ENCODE measurements around the gene PTPRD. TPM values are rescaled to one million over a fixed set of nuclear protein-coding genes. Genes with fewer than 3 reads are reported as not detected.

Gene PTPRD
- total RNA-seq, 2 donors from 2014 or later: 97.4 to 101 TPM

- Mint-ChIP-seq H3K4me3 (no peak overlapping the region), H3K9me3 (no peaks in the 10 kb centered on the region), H3K27me3 (ENCODE audit: insufficient read depth) (no peaks in the 10 kb centered on the region), H3K4me1 (peaks cover 1% of the 10 kb centered on the region), H3K27ac (no peak overlapping the region), H3K36me3 (ENCODE audit: low read depth) (no peaks in the 10 kb centered on the region)
- TF ChIP-seq CTCF (conservative IDR thresholded peaks at IDR 0.05): no peak
- WGBS, 2 experiments (ENCODE audit: insufficient coverage in 1 of 2, insufficient read length in 1 of 2): 93 to 100% methylated on average over 1 to 2 of the region's 2 CpGs
- no peak for DNase-seq
- Histone ChIP-seq H3K9ac (ENCODE audit: extremely low read depth, low read length, poor library complexity, severe bottlenecking) (no peak overlapping the region), H3K9me3 (ENCODE audit: control insufficient read depth, low read length) (no peaks in the 10 kb centered on the region), H3K27me3 (ENCODE audit: control insufficient read depth, insufficient read depth, low read length, poor library complexity, severe bottlenecking) (no peaks in the 10 kb centered on the region), H3K27ac (ENCODE audit: low read depth, low read length) (no peak overlapping the region), H3K4me1 (ENCODE audit: control insufficient read depth, insufficient read depth, low read length) (no peaks in the 10 kb centered on the region), H3K36me3 (ENCODE audit: control insufficient read depth, insufficient read depth, low read length) (no peaks in the 10 kb centered on the region), H3K4me3 (ENCODE audit: low read length) (no peak overlapping the region)
Measured at GRCh38 chr9:8361364-8361763, 2251.4 kb downstream of the PTPRD start.

GRCh38 chr9:8356406-8356805 is 2256.4 kb downstream of the PTPRD start:
- Mint-ChIP-seq H3K9me3 (no peaks in the 10 kb centered on the region), H3K27ac (no peak overlapping the region), H3K4me1 (peaks cover 1% of the 10 kb centered on the region), H3K36me3 (ENCODE audit: low read depth) (no peaks in the 10 kb centered on the region), H3K27me3 (ENCODE audit: insufficient read depth) (no peaks in the 10 kb centered on the region), H3K4me3 (no peak overlapping the region)
- no peaks in the 10 kb centered on the region for H3K4me1 ChIP-seq (ENCODE audit: control insufficient read depth, insufficient read depth, low read length)
- DNase-seq: no peak
- no peaks in the 10 kb centered on the region for H3K36me3 ChIP-seq (ENCODE audit: control insufficient read depth, insufficient read depth, low read length)
- no peak overlapping the region for H3K4me3 ChIP-seq (ENCODE audit: low read length)
- no peak overlapping the region for H3K27ac ChIP-seq (ENCODE audit: low read depth, low read length)
- H3K9ac ChIP-seq (ENCODE audit: extremely low read depth, low read length, poor library complexity, severe bottlenecking): no peak overlapping the region
- H3K9me3 ChIP-seq (ENCODE audit: control insufficient read depth, low read length): no peaks in the 10 kb centered on the region
- TF ChIP-seq CTCF (conservative IDR thresholded peaks at IDR 0.05): no peak
- no peaks in the 10 kb centered on the region for H3K27me3 ChIP-seq (ENCODE audit: control insufficient read depth, insufficient read depth, low read length, poor library complexity, severe bottlenecking)

GRCh38 chr9:8351436-8351835 is 2261.4 kb downstream of the PTPRD start:
- H3K9ac ChIP-seq (ENCODE audit: extremely low read depth, low read length, poor library complexity, severe bottlenecking): no peak overlapping the region
- H3K9me3 Mint-ChIP-seq: no peaks in the 10 kb centered on the region
- H3K4me1 ChIP-seq (ENCODE audit: control insufficient read depth, insufficient read depth, low read length): no peaks in the 10 kb centered on the region
- H3K27me3 Mint-ChIP-seq (ENCODE audit: insufficient read depth): no peaks in the 10 kb centered on the region
- no peak for TF ChIP-seq CTCF (conservative IDR thresholded peaks at IDR 0.05)
- no peak overlapping the region for H3K27ac ChIP-seq (ENCODE audit: low read depth, low read length)
- H3K9me3 ChIP-seq (ENCODE audit: control insufficient read depth, low read length): no peaks in the 10 kb centered on the region
- no peaks in the 10 kb centered on the region for H3K36me3 ChIP-seq (ENCODE audit: control insufficient read depth, insufficient read depth, low read length)
- no peak for DNase-seq
- H3K4me1 Mint-ChIP-seq: peaks cover 10% of the 10 kb centered on the region
- no peaks in the 10 kb centered on the region for H3K27me3 ChIP-seq (ENCODE audit: control insufficient read depth, insufficient read depth, low read length, poor library complexity, severe bottlenecking)
- no peak overlapping the region for H3K4me3 Mint-ChIP-seq
- H3K36me3 Mint-ChIP-seq (ENCODE audit: low read depth): no peaks in the 10 kb centered on the region
- H3K4me3 ChIP-seq (ENCODE audit: low read length): no peak overlapping the region
- no peak overlapping the region for H3K27ac Mint-ChIP-seq

Data from endodermal cell (in vitro differentiated cells).